HG03135 (cell line): ENCODE results near the gene PSMG4.

Experiments
- ATAC-seq: cut with Tn5 transposase; IDR thresholded peaks from one replicate; pipeline ENCODE4 v1.9.1; 2021; ENCODE audit warnings: mild to moderate bottlenecking, moderate library complexity; ENCODE audit not compliant: unreplicated experiment

Gene PSMG4, protein sequence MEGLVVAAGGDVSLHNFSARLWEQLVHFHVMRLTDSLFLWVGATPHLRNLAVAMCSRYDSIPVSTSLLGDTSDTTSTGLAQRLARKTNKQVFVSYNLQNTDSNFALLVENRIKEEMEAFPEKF

GRCh38 chr6:3258720-3259490, at the start of gene PSMG4:
Gene PSMG4, plus strand, starts transcription at chr6:3258947. Its CDS starts 76 bp downstream, at chr6:3259023.
- ATAC-seq, result peak; percentile 72

DNA sequence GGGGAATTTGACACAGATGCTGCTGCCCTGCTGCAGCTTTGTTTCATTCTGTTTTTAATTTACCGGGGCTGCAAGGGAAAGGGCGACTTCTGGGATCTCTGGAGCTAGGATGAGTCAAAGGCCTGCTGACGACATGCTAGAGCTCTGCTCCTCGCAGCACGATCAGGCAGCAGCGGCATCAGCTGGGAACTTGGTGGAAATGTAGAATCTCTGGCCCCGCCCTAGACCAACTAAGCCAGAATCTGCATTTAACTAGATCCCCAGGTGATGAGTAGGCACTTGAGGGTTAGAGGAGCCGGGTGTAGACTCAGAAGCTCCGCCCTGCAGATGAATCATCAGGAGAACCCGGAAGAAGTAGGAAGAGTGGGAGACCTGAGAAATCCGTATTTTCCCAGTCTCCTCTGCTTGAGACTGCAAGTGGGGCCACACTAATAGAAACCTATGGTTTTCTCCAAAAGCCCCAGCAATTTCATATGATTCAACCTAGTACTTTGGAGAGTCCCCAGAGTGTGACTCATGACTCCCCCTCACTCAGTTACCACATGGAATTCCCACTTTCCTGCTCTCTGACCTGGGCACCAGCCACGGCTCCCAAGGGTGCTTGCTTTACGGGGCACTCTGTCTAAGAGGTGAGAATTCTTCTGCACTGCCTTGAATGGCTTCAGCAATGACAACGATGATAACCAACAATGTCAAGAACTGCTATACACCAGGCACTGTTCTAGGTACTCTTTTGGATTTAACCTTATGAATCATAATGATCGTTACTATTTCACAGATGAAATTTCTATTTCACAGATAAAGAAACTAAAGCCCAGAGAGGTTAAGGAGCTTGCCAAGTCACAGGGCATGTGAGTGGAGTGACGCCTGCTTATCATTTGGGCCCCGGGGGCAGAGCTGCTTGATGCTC, 49.4 kb upstream of the PSMG4 start:
- peak; percentile 52 for ATAC-seq

GRCh38 chr6:3210024-3210610, 48.6 kb upstream of the PSMG4 start:
- ATAC-seq, result no peak

- no peak for ATAC-seq
Observed at GRCh38 chr6:3211681-3212080, 47.1 kb upstream of the PSMG4 start.

GRCh38 chr6:3212261-3212660, 46.5 kb upstream of the PSMG4 start:
- no peak for ATAC-seq

DNA sequence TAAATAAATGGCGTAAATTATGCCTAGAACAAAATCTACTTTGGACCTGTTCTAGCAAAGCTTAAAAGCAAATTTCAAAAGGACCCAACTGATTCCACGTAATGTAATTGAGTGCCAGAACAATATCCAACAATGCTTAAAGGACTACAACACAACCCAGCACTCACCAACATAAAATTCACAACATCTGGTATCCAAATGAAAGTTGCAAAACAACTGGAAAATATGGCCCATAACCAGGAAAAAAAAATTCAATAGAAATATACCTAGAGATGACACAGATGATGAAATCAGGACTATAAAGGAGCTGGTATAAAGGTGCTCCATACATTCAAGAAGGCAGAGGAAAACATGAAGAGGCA, 45.4 kb upstream of the PSMG4 start:
- no peak for ATAC-seq

- no peak for ATAC-seq
Observed at GRCh38 chr6:3214898-3215297, 43.8 kb upstream of the PSMG4 start.

DNA sequence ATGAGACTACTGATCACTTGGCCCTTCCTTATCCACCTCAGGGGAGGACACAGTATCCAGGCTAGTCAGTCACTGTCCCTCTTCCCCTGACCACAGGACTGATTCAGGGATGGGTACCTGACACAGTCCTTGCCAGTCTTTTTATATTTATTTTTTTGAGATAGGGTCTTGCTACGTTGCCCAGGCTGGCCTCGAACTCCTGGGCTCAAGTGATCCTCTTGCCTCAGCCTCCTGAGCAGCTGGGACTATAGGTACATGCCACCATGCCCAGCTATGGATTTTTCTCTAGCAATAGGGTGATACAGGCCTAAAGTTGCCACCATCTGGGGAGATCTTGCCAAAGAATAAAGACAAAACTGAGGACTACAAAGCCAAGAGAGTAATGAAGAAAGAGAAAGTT, 41.5 kb upstream of the PSMG4 start:
- ATAC-seq, result no peak

DNA sequence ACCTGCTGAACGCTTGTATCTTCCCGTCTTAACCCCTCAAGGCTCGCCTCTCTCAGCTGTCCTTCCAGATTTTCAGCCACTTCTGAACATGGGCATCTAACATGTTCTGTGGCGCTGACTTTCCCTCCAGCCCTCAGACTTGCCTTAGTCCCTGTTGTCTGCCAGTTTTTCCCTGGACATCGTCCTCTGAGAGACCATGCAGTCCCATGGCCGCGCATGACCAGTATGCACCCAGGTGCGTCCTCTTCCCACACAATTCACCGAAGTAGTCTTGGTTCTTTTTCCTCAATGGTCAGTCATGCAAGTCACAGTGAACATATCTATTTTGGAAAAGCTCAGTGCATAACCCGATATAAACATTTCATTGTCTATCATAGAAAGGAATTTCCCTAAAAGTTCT, 40.5 kb upstream of the PSMG4 start:
- ATAC-seq, result no peak

- ATAC-seq, result no peak
Observed at GRCh38 chr6:3220366-3220765, 38.4 kb upstream of the PSMG4 start.

DNA sequence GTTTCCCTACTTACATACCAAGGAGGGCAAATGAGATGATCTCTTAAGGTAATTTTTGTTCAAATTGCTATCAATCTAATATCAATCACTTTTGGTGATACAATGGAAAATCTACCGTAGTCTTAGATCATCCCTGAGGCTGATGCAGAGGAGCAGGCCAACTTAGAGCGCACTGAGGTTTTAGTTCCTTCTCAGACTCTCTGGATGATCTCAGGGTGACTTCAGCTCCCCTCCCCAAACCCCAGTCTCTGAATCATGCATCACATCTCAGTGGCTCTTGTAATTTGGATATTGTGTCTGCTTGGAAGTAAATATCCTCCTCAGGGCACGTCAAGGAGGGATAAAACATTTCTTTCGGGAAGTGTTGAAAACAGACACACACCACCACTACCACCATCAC, 37.2 kb upstream of the PSMG4 start:
- ATAC-seq, result no peak

DNA sequence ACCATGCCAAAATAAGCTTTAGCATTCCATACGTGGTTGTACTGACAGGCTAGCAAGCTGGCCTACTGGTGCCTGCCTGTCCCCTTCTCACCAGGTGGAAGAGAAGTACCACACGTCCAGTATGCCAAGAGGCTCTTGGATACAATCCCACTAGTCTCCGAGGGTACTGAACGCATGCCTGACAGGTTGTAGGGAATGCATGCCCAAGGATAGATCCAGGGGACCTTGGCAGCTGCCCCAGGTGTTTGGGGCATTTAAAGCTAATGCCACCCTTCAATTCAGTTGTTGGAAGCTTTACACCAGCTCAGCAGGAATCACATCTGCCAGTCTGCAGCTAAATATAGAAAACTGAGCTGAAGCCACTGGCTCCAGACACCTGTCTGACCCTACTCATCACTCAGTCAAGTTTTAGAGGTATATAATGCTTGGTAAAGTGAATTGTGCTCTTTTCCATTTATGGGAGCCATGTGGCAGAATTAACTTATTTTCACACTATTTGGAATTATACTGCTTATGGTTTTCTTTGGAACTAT, 36.2 kb upstream of the PSMG4 start:
- ATAC-seq, result no peak

GRCh38 chr6:3226042-3226441, 32.7 kb upstream of the PSMG4 start:
- ATAC-seq, result no peak

DNA sequence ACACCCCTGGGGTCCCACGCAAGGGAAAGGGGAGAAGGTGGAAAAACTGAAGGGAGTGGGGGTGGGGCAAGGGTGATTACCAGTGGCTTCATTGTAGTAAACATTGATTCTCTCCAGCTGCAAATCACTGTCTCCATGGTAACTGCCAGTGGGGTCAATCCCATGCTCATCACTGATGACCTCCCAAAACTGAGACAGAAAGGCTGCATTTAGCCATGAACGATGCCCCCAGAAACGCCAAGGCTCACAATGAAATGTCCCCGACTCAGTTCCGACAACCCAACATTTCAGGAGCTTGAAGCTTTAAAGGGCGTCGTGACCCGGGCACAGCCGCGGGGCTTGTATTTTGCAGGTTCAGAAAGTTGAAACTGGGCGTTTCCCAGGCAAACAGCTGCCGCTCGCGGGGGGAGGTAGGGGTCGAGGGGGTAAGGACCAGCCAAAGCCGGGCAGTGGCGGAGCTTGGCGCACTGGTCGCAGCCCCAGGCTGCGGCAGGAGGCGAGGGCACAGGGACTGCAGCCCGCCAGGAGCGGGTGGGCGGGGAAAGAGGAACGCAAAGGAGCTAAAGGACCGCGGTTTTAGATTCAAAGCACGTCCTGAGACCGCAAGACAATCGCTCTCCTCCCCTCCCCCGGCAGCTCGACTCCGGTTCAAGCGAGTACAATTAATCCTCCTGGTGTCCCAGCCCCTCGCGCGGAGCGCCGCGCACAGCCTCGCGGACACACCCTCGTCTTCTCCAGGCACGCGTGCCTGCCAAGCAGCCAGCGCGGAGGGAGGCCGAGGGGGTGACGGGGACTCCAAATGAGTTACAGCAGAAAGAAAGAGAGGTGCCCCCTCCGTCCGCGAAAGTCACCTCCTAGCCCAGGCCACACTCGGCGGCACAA, 32.0 kb upstream of the PSMG4 start:
- ATAC-seq, result no peak

DNA sequence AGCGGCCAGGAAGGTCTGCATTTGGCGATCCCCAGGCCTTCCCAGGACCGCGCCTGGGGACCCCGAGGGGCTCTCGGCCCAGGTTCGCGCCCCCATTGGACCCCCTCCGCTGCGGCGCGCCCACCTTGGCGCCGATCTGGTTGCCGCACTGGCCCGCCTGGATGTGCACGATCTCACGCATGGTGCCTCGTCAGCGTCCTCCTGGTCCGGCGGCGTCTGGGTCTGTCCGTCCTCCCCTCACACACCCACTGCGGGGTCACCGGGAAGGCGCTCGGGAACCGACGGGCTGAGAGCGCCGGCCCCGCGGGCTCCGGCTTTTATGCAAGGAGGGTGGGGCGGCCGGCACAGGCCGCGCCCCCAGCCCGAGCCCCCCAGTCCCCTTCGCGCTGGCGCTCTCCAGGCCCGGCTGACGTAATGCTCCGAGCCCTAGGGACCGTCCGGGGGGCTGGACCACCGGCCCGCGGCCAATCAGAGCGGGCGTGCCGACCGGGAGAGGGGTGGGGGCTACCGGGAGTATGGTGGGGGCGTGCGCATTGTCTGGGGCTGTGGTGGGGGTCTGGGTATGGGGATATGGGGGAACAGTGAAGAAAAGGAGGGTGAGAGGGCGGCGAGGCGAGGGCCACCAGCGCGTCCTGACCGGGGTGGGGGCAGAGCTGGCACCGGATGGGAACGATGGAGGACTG, 31.2 kb upstream of the PSMG4 start, which contains the start of gene TUBB2B:
Gene TUBB2B, minus strand, starts transcription at position 291 of the 683 bp plus-strand sequence. Its CDS starts 110 bp downstream, at position 181.
- no peak for ATAC-seq

- no peak for ATAC-seq
Observed at GRCh38 chr6:3228046-3228671, 30.6 kb upstream of the PSMG4 start.

DNA sequence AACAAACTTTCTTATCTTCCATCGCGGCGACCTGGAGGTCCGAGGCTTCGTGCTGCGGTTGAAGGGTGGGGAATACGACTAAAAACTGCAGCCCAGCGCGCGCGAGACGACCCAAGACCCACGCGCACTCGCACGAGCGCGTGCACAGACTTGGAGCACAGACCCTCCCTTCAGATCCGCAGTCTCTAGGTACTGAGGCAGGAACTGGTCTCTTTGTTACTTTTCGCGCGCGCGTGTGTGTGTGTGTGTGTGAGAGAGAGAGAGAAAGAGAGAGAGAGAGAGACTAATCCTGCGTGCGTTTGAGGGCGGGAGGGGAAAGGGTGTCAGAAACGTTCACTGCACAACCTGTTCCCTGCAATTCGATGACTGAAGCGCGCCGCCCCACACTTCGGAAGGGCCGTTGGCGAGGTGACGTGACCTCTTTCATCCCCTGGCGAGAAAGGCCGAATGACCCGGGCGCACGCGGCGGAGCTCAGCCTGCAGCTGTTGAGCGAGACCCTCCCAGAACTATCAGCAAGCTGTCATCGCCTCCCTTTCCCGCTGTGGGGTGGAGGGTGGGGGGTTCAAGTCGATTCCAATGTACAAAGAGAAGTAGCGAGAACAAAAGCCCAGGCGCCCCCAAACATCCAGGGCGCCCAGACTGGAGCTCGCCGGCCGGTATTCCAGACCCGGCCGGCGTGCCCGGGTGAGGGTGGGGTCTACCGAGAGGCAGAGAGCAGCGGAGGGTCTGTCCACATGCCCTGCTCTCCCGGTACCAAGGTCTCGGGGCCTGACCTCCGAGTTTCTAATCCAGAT, 29.8 kb upstream of the PSMG4 start:
- ATAC-seq, result no peak

GRCh38 chr6:3229566-3230178, 29.1 kb upstream of the PSMG4 start:
- no peak for ATAC-seq
